ENCODE data around the gene DYNLT4. TPM values are rescaled to one million over a fixed set of nuclear protein-coding genes. Genes with fewer than 3 reads are reported as not detected.
A peak's percentile ranks its signal among the peaks of the same experiment; 100 is the strongest.

Gene DYNLT4
- total RNA-seq, 1 donor from 2014 or later: 0.31 TPM

DNA sequence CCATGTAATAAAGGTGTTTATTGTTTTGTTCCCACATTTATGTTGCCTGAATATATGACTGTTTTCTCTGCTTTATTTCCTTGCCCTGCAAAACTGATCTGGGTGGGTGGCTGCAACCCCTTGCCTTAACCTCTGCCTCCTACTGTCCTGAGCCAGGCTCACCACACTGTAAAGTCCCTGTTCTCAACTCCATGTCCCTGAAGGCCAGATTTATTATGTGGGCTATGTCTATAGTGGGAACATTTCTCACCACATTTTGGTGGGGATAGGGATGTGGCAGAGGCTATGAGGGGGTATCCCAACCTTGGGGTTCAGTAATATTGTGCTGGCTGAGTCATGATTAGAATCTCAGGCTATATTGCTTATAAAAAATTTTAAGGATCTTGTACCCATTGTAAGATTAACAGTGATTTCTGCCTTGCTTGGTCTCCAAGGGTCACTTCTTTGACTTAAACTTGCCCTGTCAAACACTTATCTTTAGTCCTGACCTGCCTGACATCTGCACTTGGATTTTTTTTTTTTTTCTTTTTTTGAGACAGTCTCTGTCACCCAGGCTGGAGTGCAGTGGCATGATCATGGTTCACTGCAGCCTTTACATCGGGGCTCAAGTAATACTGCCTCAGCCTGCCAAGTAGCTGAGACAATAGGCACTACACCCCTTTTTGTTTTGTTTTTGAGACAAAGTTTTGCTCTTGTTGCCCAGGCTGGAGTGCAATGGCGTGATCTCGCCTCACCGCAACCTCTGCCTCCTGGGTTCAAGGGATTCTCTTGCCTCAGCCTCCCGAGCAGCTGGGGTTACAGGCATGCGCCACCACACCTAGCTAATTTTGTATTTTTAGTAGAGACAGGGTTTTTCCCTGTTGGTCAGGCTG, 28.2 kb downstream of the DYNLT4 start:
- H3K4me1 Mint-ChIP-seq: peaks cover 30% of the 10 kb centered on the region
- peak overlapping the region; percentile 67 for H3K27ac Mint-ChIP-seq
- no peak overlapping the region for H3K4me3 Mint-ChIP-seq
- TF ChIP-seq, protein P1, sequence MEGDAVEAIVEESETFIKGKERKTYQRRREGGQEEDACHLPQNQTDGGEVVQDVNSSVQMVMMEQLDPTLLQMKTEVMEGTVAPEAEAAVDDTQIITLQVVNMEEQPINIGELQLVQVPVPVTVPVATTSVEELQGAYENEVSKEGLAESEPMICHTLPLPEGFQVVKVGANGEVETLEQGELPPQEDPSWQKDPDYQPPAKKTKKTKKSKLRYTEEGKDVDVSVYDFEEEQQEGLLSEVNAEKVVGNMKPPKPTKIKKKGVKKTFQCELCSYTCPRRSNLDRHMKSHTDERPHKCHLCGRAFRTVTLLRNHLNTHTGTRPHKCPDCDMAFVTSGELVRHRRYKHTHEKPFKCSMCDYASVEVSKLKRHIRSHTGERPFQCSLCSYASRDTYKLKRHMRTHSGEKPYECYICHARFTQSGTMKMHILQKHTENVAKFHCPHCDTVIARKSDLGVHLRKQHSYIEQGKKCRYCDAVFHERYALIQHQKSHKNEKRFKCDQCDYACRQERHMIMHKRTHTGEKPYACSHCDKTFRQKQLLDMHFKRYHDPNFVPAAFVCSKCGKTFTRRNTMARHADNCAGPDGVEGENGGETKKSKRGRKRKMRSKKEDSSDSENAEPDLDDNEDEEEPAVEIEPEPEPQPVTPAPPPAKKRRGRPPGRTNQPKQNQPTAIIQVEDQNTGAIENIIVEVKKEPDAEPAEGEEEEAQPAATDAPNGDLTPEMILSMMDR (IDR thresholded peaks at IDR 0.05; ENCODE audit: unreplicated experiment): no peak
- peaks cover 32% of the 10 kb centered on the region for H3K36me3 Mint-ChIP-seq
- no peaks in the 10 kb centered on the region for H3K27me3 Mint-ChIP-seq (ENCODE audit: low read depth)
- no peaks in the 10 kb centered on the region for H3K9me3 Mint-ChIP-seq
- DNase-seq (ENCODE audit: low spot score in 2 of 2, unreplicated experiment in 2 of 2): no peak

DNA sequence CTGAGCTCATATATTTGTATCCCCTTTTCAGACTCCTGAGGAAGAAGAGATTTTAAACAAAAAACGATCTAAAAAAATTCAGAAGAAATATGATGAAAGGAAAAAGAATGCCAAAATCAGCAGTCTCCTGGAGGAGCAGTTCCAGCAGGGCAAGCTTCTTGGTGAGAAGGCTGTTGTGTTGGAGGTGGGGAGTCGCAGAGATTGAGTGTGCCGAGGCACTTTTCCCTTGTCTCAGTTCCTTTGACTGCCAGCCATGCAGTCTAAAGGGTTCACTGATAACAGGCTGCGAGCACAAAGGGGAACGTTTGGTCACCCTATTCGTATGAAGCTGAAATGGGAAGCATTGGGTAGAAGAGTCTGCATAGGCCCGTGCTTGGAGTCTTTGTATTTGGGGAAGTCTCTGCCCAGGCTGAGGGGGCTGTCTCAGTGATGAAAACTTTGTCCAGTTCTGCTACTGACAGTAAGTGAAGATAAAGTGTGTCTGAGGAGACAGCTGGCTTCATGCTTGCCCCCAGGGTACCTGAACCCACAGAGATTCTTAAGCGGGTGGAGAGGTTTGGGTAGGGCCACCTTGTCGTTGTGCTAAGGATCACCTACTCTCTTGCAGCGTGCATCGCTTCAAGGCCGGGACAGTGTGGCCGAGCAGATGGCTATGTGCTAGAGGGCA, 29.0 kb downstream of the DYNLT4 start:
- Mint-ChIP-seq H3K27ac (peak overlapping the region; percentile 87), H3K36me3 (peaks cover 32% of the 10 kb centered on the region), H3K4me1 (peaks cover 24% of the 10 kb centered on the region), H3K4me3 (peak overlapping the region; percentile 87), H3K27me3 (ENCODE audit: low read depth) (no peaks in the 10 kb centered on the region), H3K9me3 (no peaks in the 10 kb centered on the region)
- DNase-seq (ENCODE audit: low spot score in 2 of 2, unreplicated experiment in 2 of 2): no peak
- TF ChIP-seq, protein P1 (IDR thresholded peaks at IDR 0.05; ENCODE audit: unreplicated experiment): no peak

DNA sequence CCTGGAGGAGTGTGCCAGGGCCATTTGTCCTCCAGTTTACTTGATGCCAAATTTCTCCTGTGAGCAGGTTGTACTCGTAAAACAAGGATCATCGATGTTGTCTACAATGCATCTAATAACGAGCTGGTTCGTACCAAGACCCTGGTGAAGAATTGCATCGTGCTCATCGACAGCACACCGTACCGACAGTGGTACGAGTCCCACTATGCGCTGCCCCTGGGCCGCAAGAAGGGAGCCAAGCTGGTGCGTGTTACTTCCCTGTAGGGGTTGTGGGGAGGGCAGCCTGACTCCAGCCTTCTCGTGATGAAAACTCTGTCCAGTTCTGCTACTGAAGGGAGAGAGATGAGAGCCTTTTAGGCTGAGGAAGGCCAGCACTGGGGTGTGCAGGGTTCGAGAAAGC, 29.6 kb downstream of the DYNLT4 start:
- Mint-ChIP-seq H3K9me3 (no peaks in the 10 kb centered on the region), H3K36me3 (peaks cover 32% of the 10 kb centered on the region), H3K4me3 (peak overlapping the region; percentile 87), H3K27ac (peak overlapping the region; percentile 87), H3K27me3 (ENCODE audit: low read depth) (no peaks in the 10 kb centered on the region), H3K4me1 (peaks cover 24% of the 10 kb centered on the region)
- TF ChIP-seq, protein P1 (IDR thresholded peaks at IDR 0.05; ENCODE audit: unreplicated experiment): no peak
- no peak for DNase-seq (ENCODE audit: low spot score in 2 of 2, unreplicated experiment in 2 of 2)

DNA sequence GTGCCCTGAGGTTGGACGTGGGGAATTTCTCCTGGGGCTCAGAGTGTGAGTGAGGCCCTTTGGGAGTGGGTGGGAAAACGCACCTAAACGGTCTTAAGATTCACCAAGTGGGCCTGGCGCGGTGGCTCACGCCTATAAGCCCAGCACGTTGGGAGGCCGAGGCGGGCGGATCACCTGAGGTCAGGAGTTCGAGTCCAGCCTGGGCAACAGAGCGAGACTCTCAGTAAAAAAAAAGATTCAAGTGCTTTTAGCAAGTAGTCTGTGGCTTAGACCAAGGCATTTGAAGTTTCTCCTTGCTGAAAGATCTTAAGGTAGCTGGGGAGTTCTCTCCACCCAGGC, 30.5 kb downstream of the DYNLT4 start:
- DNase-seq (ENCODE audit: low spot score in 2 of 2, unreplicated experiment in 2 of 2): no peak
- Mint-ChIP-seq H3K4me1 (peaks cover 24% of the 10 kb centered on the region), H3K9me3 (no peaks in the 10 kb centered on the region), H3K27ac (peak overlapping the region; percentile 99), H3K27me3 (ENCODE audit: low read depth) (no peaks in the 10 kb centered on the region), H3K4me3 (peak overlapping the region; percentile 87), H3K36me3 (peaks cover 32% of the 10 kb centered on the region)
- TF ChIP-seq, protein P1 (IDR thresholded peaks at IDR 0.05; ENCODE audit: unreplicated experiment): no peak

DNA sequence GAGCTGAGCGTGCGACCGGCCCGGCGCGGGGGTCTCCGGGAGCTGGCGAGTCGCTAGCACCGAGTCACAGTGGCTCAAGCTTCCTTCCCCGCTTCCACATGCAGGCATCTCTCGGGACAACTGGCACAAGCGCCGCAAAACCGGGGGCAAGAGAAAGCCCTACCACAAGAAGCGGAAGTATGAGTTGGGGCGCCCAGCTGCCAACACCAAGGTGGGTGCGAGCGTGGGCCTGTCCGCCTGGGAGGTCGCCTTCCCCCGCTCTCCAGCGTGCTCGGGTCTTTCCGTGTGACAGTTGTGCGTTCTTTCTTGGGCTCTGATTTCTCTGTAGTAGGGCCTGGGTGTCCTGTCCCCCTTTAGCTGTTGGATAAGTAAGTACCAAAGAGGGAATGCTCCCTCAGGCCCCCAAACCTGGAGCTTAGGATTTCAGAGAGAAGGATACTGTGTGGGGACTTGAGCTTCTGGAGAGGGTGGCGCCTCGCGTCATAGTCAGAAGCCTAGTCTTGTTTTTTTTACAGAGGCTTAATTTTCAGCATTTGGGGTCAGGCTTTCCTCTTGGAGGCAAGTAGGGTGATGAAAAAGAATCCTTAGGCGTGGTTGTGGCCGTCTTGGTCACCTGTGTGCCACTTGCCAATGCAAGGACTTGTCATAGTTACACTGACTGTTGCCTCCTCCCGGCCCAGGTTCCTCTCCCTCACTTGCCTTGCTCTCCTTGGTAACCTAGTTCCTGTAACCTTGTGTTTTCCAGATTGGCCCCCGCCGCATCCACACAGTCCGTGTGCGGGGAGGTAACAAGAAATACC, 31.0 kb downstream of the DYNLT4 start:
- H3K4me1 Mint-ChIP-seq: peaks cover 24% of the 10 kb centered on the region
- peaks cover 27% of the 10 kb centered on the region for H3K36me3 Mint-ChIP-seq
- H3K27me3 Mint-ChIP-seq (ENCODE audit: low read depth): no peaks in the 10 kb centered on the region
- peak overlapping the region; percentile 87 for H3K4me3 Mint-ChIP-seq
- H3K9me3 Mint-ChIP-seq: no peaks in the 10 kb centered on the region
- TF ChIP-seq, protein P1 (IDR thresholded peaks at IDR 0.05; ENCODE audit: unreplicated experiment): no peak
- no peak for DNase-seq (ENCODE audit: low spot score in 2 of 2, unreplicated experiment in 2 of 2)
- H3K27ac Mint-ChIP-seq: peak overlapping the region; percentile 99
